ENCODE data around the gene FAT1.

The FAT1 gene

GRCh38 chr4:186743261-186743660, 19.6 kb upstream of the FAT1 start:
- Histone ChIP-seq H3K4me1 (peaks cover 0 to 7% (median 3%) of the 10 kb centered on the region in 4 donors), H3K36me3 (no peaks in the 10 kb centered on the region), H3K9me3 (no peaks in the 10 kb centered on the region), H3K27me3 (no peaks in the 10 kb centered on the region), H3K27ac (no peak overlapping the region), H3K4me3 (no peak overlapping the region)
- DNase-seq, result no peak
- no peak for TF ChIP-seq CTCF (IDR thresholded peaks at IDR 0.05)
- intact Hi-C loops (cut with DNase I; ENCODE audit: low total_unique reads), result no loop called here

GRCh38 chr4:186740822-186741221, 17.2 kb upstream of the FAT1 start:
- no peak for TF ChIP-seq CTCF (IDR thresholded peaks at IDR 0.05)
- no peak for DNase-seq
- Histone ChIP-seq H3K4me3 (no peak overlapping the region), H3K27me3 (no peaks in the 10 kb centered on the region), H3K9me3 (no peaks in the 10 kb centered on the region), H3K27ac (no peak overlapping the region), H3K4me1 (peaks cover 0 to 7% (median 3%) of the 10 kb centered on the region in 4 donors), H3K36me3 (no peaks in the 10 kb centered on the region)
- intact Hi-C loops (cut with DNase I; ENCODE audit: low total_unique reads), result no loop called here

- no peaks in the 10 kb centered on the region for H3K36me3 ChIP-seq
- no peaks in the 10 kb centered on the region for H3K27me3 ChIP-seq
- peaks cover 0 to 7% (median 3%) of the 10 kb centered on the region in 4 donors for H3K4me1 ChIP-seq
- no peak overlapping the region for H3K4me3 ChIP-seq
- intact Hi-C loops (cut with DNase I; ENCODE audit: low total_unique reads), result loop anchor here (10.0 kb wide), 1 partner anchor 205 kb away; no protein-coding TSS in a partner anchor
- no peak for TF ChIP-seq CTCF (IDR thresholded peaks at IDR 0.05)
- H3K27ac ChIP-seq, result no peak overlapping the region
- H3K9me3 ChIP-seq, result no peaks in the 10 kb centered on the region
- DNase-seq, result no peak
Observed at GRCh38 chr4:186739802-186740434, 16.3 kb upstream of the FAT1 start.

- H3K27ac ChIP-seq, result no peak overlapping the region
- no peak for DNase-seq
- no peak overlapping the region for H3K4me3 ChIP-seq
- H3K9me3 ChIP-seq, result no peaks in the 10 kb centered on the region
- no peaks in the 10 kb centered on the region for H3K36me3 ChIP-seq
- peaks cover 0 to 7% (median 3%) of the 10 kb centered on the region in 4 donors for H3K4me1 ChIP-seq
- no peak for TF ChIP-seq CTCF (IDR thresholded peaks at IDR 0.05)
- H3K27me3 ChIP-seq, result no peaks in the 10 kb centered on the region
- intact Hi-C loops (cut with DNase I; ENCODE audit: low total_unique reads), result loop anchor here (10.0 kb wide), 1 partner anchor 205 kb away; no protein-coding TSS in a partner anchor
Observed at GRCh38 chr4:186739317-186739716, 15.7 kb upstream of the FAT1 start.

GRCh38 chr4:186738421-186738820, 14.8 kb upstream of the FAT1 start:
- Histone ChIP-seq H3K4me3 (no peak overlapping the region), H3K9me3 (no peaks in the 10 kb centered on the region), H3K27me3 (no peaks in the 10 kb centered on the region), H3K27ac (no peak overlapping the region), H3K36me3 (no peaks in the 10 kb centered on the region), H3K4me1 (peaks cover 0 to 4% (median 2%) of the 10 kb centered on the region in 4 donors)
- TF ChIP-seq CTCF (IDR thresholded peaks at IDR 0.05), result no peak
- intact Hi-C loops (cut with DNase I; ENCODE audit: low total_unique reads), result loop anchor here (10.0 kb wide), 1 partner anchor 206 kb away; no protein-coding TSS in a partner anchor
- no peak for DNase-seq
